GM19328 (cell line): ENCODE results near the gene AIFM3.
"Not testable (repeated sequence)": the region's sequence is repeated elsewhere in the genome, so short reads cannot be mapped to it uniquely, and the experiment has no call there.

Experiments
- ATAC-seq: cut with Tn5 transposase; IDR thresholded peaks from one replicate; pipeline ENCODE4 v1.9.1; 2021; ENCODE audit warnings: mild to moderate bottlenecking, moderate library complexity; ENCODE audit not compliant: unreplicated experiment

AIFM3 gene

GRCh38 chr22:20940186-20940651, 26.8 kb upstream of the AIFM3 start:
- ATAC-seq = no peak

- ATAC-seq = no peak
These were observed 26.1 kb upstream of the AIFM3 start for GRCh38 chr22:20940904-20941385.

GRCh38 chr22:20942203-20942902, 24.7 kb upstream of the AIFM3 start:
- ATAC-seq = not testable (repeated sequence)

- no peak for ATAC-seq
These were observed 23.7 kb upstream of the AIFM3 start for GRCh38 chr22:20943104-20943933.

- no peak for ATAC-seq
These were observed 23.0 kb upstream of the AIFM3 start for GRCh38 chr22:20944042-20944441.

- ATAC-seq = no peak
These were observed 21.5 kb upstream of the AIFM3 start for GRCh38 chr22:20945578-20945934.

GRCh38 chr22:20946080-20946986, 20.7 kb upstream of the AIFM3 start:
- ATAC-seq = no peak

GRCh38 chr22:20946991-20947390, 20.1 kb upstream of the AIFM3 start:
- ATAC-seq = no peak

GRCh38 chr22:20948450-20948849, 18.6 kb upstream of the AIFM3 start:
- ATAC-seq = no peak

- ATAC-seq = no peak
These were observed 18.1 kb upstream of the AIFM3 start for GRCh38 chr22:20948989-20949388.

- ATAC-seq = no peak
These were observed 17.3 kb upstream of the AIFM3 start for GRCh38 chr22:20949698-20950183.

GRCh38 chr22:20951151-20951931, 15.7 kb upstream of the AIFM3 start:
- ATAC-seq = no peak

- ATAC-seq = no peak
These were observed 15.1 kb upstream of the AIFM3 start for GRCh38 chr22:20951932-20952380.

GRCh38 chr22:20952544-20953341, 14.3 kb upstream of the AIFM3 start:
- no peak for ATAC-seq

GRCh38 chr22:20953342-20953608, 13.8 kb upstream of the AIFM3 start:
- ATAC-seq = no peak

GRCh38 chr22:20953668-20954500, 13.2 kb upstream of the AIFM3 start:
- no peak for ATAC-seq

- ATAC-seq = no peak
These were observed 11.5 kb upstream of the AIFM3 start for GRCh38 chr22:20955548-20955947.

GRCh38 chr22:20956258-20957101, 10.6 kb upstream of the AIFM3 start:
- no peak for ATAC-seq
